ENCODE results near the gene IL18. TPM values are rescaled to one million over a fixed set of nuclear protein-coding genes. Genes with fewer than 3 reads are reported as not detected.

IL18 gene
- total RNA-seq, 2 experiments from 2014 or later, result not detected

GRCh38 chr11:112186304-112186703 is 22.4 kb upstream of the IL18 start:
- DNase-seq, result no peak
- ATAC-seq, result no peak
- intact Hi-C loops (cut with micrococcal nuclease), result no loop called here
- no peaks in the 10 kb centered on the region for H3K9me3 Mint-ChIP-seq
- no peak overlapping the region for H3K4me3 Mint-ChIP-seq
- peaks cover 2% of the 10 kb centered on the region for H3K27me3 Mint-ChIP-seq
- ChIA-PET CTCF (no interaction called here), POLR2A (no interaction called here)
- H3K27ac Mint-ChIP-seq, result no peak overlapping the region
- H3K4me1 Mint-ChIP-seq (ENCODE audit: low read depth), result no peaks in the 10 kb centered on the region
- no peak for TF ChIP-seq CTCF (IDR thresholded peaks at IDR 0.05)
- no peaks in the 10 kb centered on the region for H3K36me3 Mint-ChIP-seq (ENCODE audit: low read depth)

- H3K4me3 Mint-ChIP-seq, result no peak overlapping the region
- no peaks in the 10 kb centered on the region for H3K9me3 Mint-ChIP-seq
- ATAC-seq, result no peak
- no peaks in the 10 kb centered on the region for H3K4me1 Mint-ChIP-seq (ENCODE audit: low read depth)
- POLR2A ChIA-PET, result no interaction called here
- TF ChIP-seq CTCF (IDR thresholded peaks at IDR 0.05), result no peak
- H3K27me3 Mint-ChIP-seq, result peaks cover 2% of the 10 kb centered on the region
- intact Hi-C loops (cut with micrococcal nuclease), result no loop called here
- H3K27ac Mint-ChIP-seq, result no peak overlapping the region
- no peak for DNase-seq
- H3K36me3 Mint-ChIP-seq (ENCODE audit: low read depth), result peaks cover under 1% of the 10 kb centered on the region
- CTCF ChIA-PET, result no interaction called here
Observed at GRCh38 chr11:112185883-112186282, 22.0 kb upstream of the IL18 start.

- Mint-ChIP-seq H3K27me3 (peaks cover 13% of the 10 kb centered on the region), H3K4me3 (no peak overlapping the region), H3K4me1 (ENCODE audit: low read depth) (no peaks in the 10 kb centered on the region), H3K36me3 (ENCODE audit: low read depth) (peaks cover 1% of the 10 kb centered on the region), H3K27ac (no peak overlapping the region), H3K9me3 (no peaks in the 10 kb centered on the region)
- intact Hi-C loops (cut with micrococcal nuclease), result no loop called here
- ATAC-seq (no peak), DNase-seq (no peak)
- ChIA-PET CTCF (no interaction called here), POLR2A (no interaction called here)
- TF ChIP-seq CTCF (IDR thresholded peaks at IDR 0.05), result no peak
Observed at GRCh38 chr11:112182867-112183266, 19.0 kb upstream of the IL18 start.

GRCh38 chr11:112179601-112180000 is 15.7 kb upstream of the IL18 start:
- no peaks in the 10 kb centered on the region for H3K9me3 Mint-ChIP-seq
- H3K4me1 Mint-ChIP-seq (ENCODE audit: low read depth), result peaks cover 9% of the 10 kb centered on the region
- peaks cover 1% of the 10 kb centered on the region for H3K36me3 Mint-ChIP-seq (ENCODE audit: low read depth)
- H3K4me3 Mint-ChIP-seq, result no peak overlapping the region
- intact Hi-C loops (cut with micrococcal nuclease), result loop anchor here (5.0 kb wide), 1 partner anchor 67 kb away; no protein-coding TSS in a partner anchor
- ATAC-seq (no peak), DNase-seq (no peak)
- ChIA-PET CTCF (interaction anchor here (4.7 kb wide), 1 partner anchor 65 kb away, joined by 29 read pairs; no protein-coding TSS in a partner anchor), POLR2A (no interaction called here)
- peaks cover 21% of the 10 kb centered on the region for H3K27me3 Mint-ChIP-seq
- H3K27ac Mint-ChIP-seq, result no peak overlapping the region
- no peak for TF ChIP-seq CTCF (IDR thresholded peaks at IDR 0.05)

- Mint-ChIP-seq H3K27me3 (peaks cover 22% of the 10 kb centered on the region), H3K4me3 (no peak overlapping the region), H3K4me1 (ENCODE audit: low read depth) (peaks cover 9% of the 10 kb centered on the region), H3K36me3 (ENCODE audit: low read depth) (peaks cover 1% of the 10 kb centered on the region), H3K9me3 (no peaks in the 10 kb centered on the region), H3K27ac (no peak overlapping the region)
- ChIA-PET POLR2A (no interaction called here), CTCF (interaction anchor here (4.7 kb wide), 1 partner anchor 64 kb away, joined by 29 read pairs; no protein-coding TSS in a partner anchor)
- no peak for TF ChIP-seq CTCF (IDR thresholded peaks at IDR 0.05)
- intact Hi-C loops (cut with micrococcal nuclease), result loop anchor here (5.0 kb wide), 1 partner anchor 67 kb away; no protein-coding TSS in a partner anchor
- ATAC-seq, result no peak
- DNase-seq, result no peak
Observed at GRCh38 chr11:112178936-112179335, 15.0 kb upstream of the IL18 start.
